Cardiac fibroblast (primary cell): Measurements from ENCODE around the gene NPPC.

Source experiments
- DNase-seq, 2 donors: peaks; one replicate each; pipeline versions ENCODE4 v3.0.0 to v3.0.0-alpha.2; 2010; ENCODE audit warnings: low read depth in 2 of 2
- H3K4me3 ChIP-seq, 2 donors: replicated peaks in 1 of 2; 1 replicate in 1 of 2; 2 replicates in 1 of 2; pipeline ENCODE4 v1.5.1; 2011; ENCODE audit warnings: low read depth in 2 of 2, low read length in 2 of 2, mild to moderate bottlenecking in 2 of 2, moderate library complexity in 1 of 2
- CTCF ChIP-seq: IDR thresholded peaks from one replicate; pipeline ENCODE4 v1.5.1; 2011; ENCODE audit warnings: low read depth, mild to moderate bottlenecking, low read length, inconsistent platforms

Gene NPPC

GRCh38 chr2:231935815-231936214, 9.6 kb upstream of the NPPC start:
- TF ChIP-seq CTCF, result no peak
- no peak for DNase-seq
- no peak overlapping the region for H3K4me3 ChIP-seq

- DNase-seq, result peak in 1 of 2 donors; percentile 45
- TF ChIP-seq CTCF, result no peak
- no peak overlapping the region for H3K4me3 ChIP-seq
Observed at GRCh38 chr2:231935207-231935524, 9.0 kb upstream of the NPPC start.

- no peak for TF ChIP-seq CTCF
- no peak overlapping the region for H3K4me3 ChIP-seq
- DNase-seq, result no peak
Observed at GRCh38 chr2:231934441-231935206, 8.4 kb upstream of the NPPC start.

- no peak overlapping the region for H3K4me3 ChIP-seq
- no peak for TF ChIP-seq CTCF
- DNase-seq, result peak in 1 of 2 donors; percentile 53
Observed at GRCh38 chr2:231933916-231934401, 7.8 kb upstream of the NPPC start.

GRCh38 chr2:231932985-231933915, 7.1 kb upstream of the NPPC start:
- DNase-seq, result no peak
- no peak for TF ChIP-seq CTCF
- no peak overlapping the region for H3K4me3 ChIP-seq

- DNase-seq, result no peak
- no peak for TF ChIP-seq CTCF
- H3K4me3 ChIP-seq, result no peak overlapping the region
Observed at GRCh38 chr2:231932711-231932970, 6.4 kb upstream of the NPPC start.
